ENCODE results near the gene PTBP2.

GRCh38 chr1:96820107-96820506, 98.5 kb downstream of the PTBP2 start:
- TF ChIP-seq CTCF (IDR thresholded peaks at IDR 0.05) (no peak), POLR2A (IDR thresholded peaks at IDR 0.05) (no peak)
